Neural crest cell (in vitro differentiated cells): Measurements from ENCODE around the gene ZNF777. TPM values are rescaled to one million over a fixed set of nuclear protein-coding genes. Genes with fewer than 3 reads are reported as not detected.

Experiments
- DNase-seq: peaks from one replicate; pipeline ENCODE4 v3.0.0; 2021; ENCODE audit warnings: low read depth, mixed read lengths, low spot score
- H3K27ac Mint-ChIP-seq: one replicate; pipeline ENCODE4 v1.8.0; 2021; ENCODE audit warnings: mild to moderate bottlenecking, mixed read lengths; ENCODE audit not compliant: unreplicated experiment
- H3K27me3 Mint-ChIP-seq: 2 replicates; pipeline ENCODE4 v1.8.0; 2021; ENCODE audit warnings: low read depth, mild to moderate bottlenecking, mixed read lengths
- H3K36me3 Mint-ChIP-seq: 2 replicates; pipeline ENCODE4 v1.8.0; 2021; ENCODE audit warnings: low read depth, mild to moderate bottlenecking, mixed read lengths
- H3K4me1 Mint-ChIP-seq: 2 replicates; pipeline ENCODE4 v1.8.0; 2021; ENCODE audit warnings: mixed read lengths
- H3K4me3 Mint-ChIP-seq: one replicate; pipeline ENCODE4 v1.8.0; 2021; ENCODE audit warnings: mild to moderate bottlenecking, mixed read lengths
- H3K9me3 Mint-ChIP-seq: 2 replicates; pipeline ENCODE4 v1.8.0; 2021; ENCODE audit warnings: mixed read lengths
- total RNA-seq: library from RNA; stranded (reverse); gene quantifications from 2 replicates; pipeline ENCODE4 v1.2.1, GENCODE V29; 2021
- TF ChIP-seq, protein P1 (sequence below): fragments of 200-600 bp; sonication (generic); conservative IDR thresholded peaks from 2 replicates; pipeline ENCODE4 v1.5.0; 2021; ENCODE audit warnings: antibody characterized with exemption, mild to moderate bottlenecking

The ZNF777 gene
- total RNA-seq, 1 donor from 2014 or later = 20.8 TPM

DNA sequence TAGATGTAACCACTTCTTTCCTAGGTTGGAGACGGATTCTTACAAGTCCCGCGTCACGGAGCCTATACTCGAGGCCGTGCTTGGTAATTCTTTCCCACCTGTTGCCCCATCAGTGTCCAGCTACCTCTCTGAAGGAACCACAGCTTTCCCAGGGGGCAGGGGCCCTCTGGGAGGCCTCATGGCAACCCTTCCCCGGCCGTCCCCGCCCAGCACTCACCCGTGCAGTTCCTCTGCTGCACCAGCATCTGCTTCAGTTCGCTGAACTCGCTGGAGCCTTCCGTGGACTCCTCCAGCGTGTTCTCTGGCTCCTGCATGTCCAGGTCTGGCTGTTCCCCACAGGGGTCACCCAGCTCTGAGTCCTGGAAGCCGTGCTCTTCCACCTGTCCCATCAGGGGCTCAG, 24.5 kb downstream of the ZNF777 start:
- Mint-ChIP-seq H3K27ac (no peak overlapping the region), H3K36me3 (peaks cover 15% of the 10 kb centered on the region), H3K4me1 (no peaks in the 10 kb centered on the region), H3K4me3 (no peak overlapping the region), H3K9me3 (no peaks in the 10 kb centered on the region), H3K27me3 (no peaks in the 10 kb centered on the region)
- no peak for DNase-seq
- TF ChIP-seq, protein P1, sequence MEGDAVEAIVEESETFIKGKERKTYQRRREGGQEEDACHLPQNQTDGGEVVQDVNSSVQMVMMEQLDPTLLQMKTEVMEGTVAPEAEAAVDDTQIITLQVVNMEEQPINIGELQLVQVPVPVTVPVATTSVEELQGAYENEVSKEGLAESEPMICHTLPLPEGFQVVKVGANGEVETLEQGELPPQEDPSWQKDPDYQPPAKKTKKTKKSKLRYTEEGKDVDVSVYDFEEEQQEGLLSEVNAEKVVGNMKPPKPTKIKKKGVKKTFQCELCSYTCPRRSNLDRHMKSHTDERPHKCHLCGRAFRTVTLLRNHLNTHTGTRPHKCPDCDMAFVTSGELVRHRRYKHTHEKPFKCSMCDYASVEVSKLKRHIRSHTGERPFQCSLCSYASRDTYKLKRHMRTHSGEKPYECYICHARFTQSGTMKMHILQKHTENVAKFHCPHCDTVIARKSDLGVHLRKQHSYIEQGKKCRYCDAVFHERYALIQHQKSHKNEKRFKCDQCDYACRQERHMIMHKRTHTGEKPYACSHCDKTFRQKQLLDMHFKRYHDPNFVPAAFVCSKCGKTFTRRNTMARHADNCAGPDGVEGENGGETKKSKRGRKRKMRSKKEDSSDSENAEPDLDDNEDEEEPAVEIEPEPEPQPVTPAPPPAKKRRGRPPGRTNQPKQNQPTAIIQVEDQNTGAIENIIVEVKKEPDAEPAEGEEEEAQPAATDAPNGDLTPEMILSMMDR = no peak

DNA sequence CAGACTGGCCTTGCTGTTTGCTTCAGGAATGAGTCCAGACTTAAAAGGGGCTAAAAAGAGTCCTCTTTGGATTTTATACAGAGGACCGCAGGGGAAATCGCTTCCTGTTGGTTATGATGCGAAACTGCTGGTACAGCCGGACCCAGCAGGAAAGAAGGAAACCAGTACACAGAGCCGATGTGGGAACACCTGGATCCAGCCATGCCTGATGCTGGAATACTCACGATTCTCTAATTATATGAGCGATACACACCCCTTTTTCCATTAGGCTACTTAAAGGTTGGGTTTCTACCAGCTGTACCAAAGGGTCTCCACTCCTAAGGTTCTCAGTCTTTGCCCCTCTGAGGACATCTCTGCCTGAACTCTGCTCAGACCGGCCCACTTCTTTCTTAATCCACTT, 27.7 kb downstream of the ZNF777 start:
- TF ChIP-seq, protein P1 = no peak
- DNase-seq = no peak
- peaks cover 24% of the 10 kb centered on the region for H3K36me3 Mint-ChIP-seq

DNA sequence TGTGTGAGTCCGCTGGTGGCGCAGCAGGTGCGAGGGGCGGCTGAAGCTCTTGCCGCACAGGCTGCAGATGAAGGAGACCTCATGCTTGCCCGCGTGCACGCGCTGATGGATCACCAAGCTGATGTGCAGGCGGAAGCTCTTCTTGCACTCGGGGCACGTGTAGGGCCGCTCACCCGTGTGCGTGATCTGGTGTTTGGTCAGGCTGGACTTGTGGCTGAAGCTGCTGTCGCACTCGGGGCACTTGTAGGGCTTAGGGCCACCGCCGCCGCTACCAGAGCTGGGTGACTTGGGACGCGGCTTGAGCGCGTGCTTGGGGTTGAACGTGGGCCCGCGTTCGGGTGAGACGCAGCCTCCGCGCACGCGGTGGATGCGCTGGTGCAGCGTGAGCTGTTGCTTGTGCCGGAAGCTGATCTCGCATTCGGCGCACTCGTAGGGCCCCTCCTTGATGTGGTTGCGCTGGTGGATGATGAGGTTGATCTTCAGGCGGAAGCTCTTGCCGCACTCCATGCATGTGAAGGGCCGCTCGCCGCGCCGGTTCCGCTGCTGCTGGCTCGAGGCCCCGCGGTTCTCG, 28.7 kb downstream of the ZNF777 start:
- peaks cover 24% of the 10 kb centered on the region for H3K36me3 Mint-ChIP-seq
- TF ChIP-seq, protein P1 = no peak
- no peak overlapping the region for H3K27ac Mint-ChIP-seq
- no peak for DNase-seq
- no peak overlapping the region for H3K4me3 Mint-ChIP-seq
- H3K27me3 Mint-ChIP-seq = no peaks in the 10 kb centered on the region
- no peaks in the 10 kb centered on the region for H3K9me3 Mint-ChIP-seq
- no peaks in the 10 kb centered on the region for H3K4me1 Mint-ChIP-seq

More for the DNA sequence above, 27.7 kb downstream of the ZNF777 start:
- no peak overlapping the region for H3K4me3 Mint-ChIP-seq
- no peak overlapping the region for H3K27ac Mint-ChIP-seq
- H3K27me3 Mint-ChIP-seq = no peaks in the 10 kb centered on the region
- no peaks in the 10 kb centered on the region for H3K9me3 Mint-ChIP-seq
- H3K4me1 Mint-ChIP-seq = no peaks in the 10 kb centered on the region

DNA sequence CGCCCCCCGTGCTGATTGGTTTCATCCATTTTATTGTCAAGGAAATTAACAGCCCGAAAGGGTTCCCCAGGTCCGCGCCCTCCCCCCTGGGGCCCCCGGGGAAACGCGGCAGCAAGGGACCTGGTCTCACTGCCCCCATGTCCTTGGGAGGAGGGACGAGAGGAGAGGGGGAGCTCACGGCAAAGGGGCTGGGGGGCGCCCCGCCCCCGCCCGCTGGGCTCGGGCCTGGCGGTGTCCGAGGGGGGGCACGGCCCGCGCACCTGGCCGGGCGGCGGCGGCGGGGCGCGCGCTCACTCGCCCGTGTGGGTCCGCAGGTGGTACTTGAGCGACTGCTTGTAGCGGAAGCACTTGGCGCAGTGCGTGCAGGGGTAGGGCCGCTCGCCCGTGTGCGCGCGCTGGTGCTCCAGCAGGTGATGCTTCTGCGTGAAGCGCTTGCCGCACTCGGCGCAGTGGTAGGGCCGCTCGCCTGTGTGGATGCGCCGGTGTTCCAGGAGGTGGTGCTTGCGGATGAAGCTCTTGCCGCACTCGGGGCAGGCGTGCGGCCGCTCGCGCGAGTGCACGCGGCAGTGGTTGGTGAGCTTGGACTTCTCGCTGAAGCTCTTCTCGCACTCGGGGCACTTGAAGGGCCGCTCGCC, 29.3 kb downstream of the ZNF777 start:
- H3K27me3 Mint-ChIP-seq = no peaks in the 10 kb centered on the region
- DNase-seq = no peak
- no peak overlapping the region for H3K27ac Mint-ChIP-seq
- H3K36me3 Mint-ChIP-seq = peaks cover 24% of the 10 kb centered on the region
- no peaks in the 10 kb centered on the region for H3K4me1 Mint-ChIP-seq
- TF ChIP-seq, protein P1 = no peak
- H3K9me3 Mint-ChIP-seq = no peaks in the 10 kb centered on the region
- H3K4me3 Mint-ChIP-seq = no peak overlapping the region

DNA sequence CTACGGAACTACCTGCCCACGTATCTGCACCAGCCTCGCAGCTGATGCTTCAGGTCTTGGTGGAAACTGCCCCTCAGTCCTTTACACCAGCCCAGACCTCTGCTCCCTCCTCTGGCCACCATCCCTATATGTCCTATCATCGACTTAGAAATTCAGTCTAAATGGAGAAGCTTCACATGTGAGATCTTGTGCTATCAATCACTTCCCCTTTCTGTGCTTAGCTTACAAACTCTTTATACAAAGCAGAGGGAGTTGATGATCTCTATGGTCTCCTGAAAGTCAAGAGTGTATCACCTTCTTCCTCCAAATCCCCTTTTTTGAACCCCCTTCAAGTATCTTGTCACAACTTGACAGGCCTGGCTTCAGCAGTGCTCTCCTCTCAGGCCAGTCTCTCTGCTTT, 30.7 kb downstream of the ZNF777 start:
- DNase-seq = no peak
- TF ChIP-seq, protein P1 = no peak
- Mint-ChIP-seq H3K36me3 (peaks cover 24% of the 10 kb centered on the region), H3K27ac (peak overlapping the region; percentile 3), H3K4me1 (no peaks in the 10 kb centered on the region), H3K9me3 (no peaks in the 10 kb centered on the region), H3K27me3 (no peaks in the 10 kb centered on the region), H3K4me3 (no peak overlapping the region)
